Measurements from ENCODE around the gene FAM219B. TPM values are rescaled to one million over a fixed set of nuclear protein-coding genes. Genes with fewer than 3 reads are reported as not detected.

Gene FAM219B, protein sequence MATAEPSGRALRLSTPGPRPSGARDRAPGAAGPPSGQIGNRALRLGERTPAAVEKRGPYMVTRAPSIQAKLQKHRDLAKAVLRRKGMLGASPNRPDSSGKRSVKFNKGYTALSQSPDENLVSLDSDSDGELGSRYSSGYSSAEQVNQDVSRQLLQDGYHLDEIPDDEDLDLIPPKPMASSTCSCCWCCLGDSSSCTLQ
- total RNA-seq (2012; rRNA removed) (20.3 and 24.9 TPM in 2 replicates), polyA plus RNA-seq (2012; rRNA removed) (40.8 and 48.7 TPM in 2 replicates), Bru-seq, nascent RNA (percentile 78 among the genes with signal in this experiment), BruChase-seq, experiment 1, labeled RNA remaining after a 6-hour chase (percentile 87 among the genes with signal in this experiment), BruChase-seq, experiment 2, labeled RNA remaining after a 2-hour chase (percentile 84 among the genes with signal in this experiment)
- 20.9 and 24.3 TPM in 2 replicates for polyA plus RNA-seq (2012; cell fraction: cytosol; rRNA removed)
- 154 and 222 TPM in 2 replicates for polyA plus RNA-seq (2012; cell fraction: nucleus; rRNA removed; ENCODE audit: low replicate concordance)
- long read RNA-seq, transcript FAM219B-202 (5 exons, 587 nt) = minor isoform, 5 of 76 reads
- long read RNA-seq, transcript FAM219B-201 (5 exons, 3,550 nt) = major isoform, 23 of 76 reads
- long read RNA-seq, transcript FAM219B-217 (4 exons, 3,219 nt) = minor isoform, 9 of 76 reads
- long read RNA-seq, partial matches to known transcripts = 6 of 76 reads
- long read RNA-seq, other reads (novel, unspliced or antisense) = 23 of 76 reads

DNA sequence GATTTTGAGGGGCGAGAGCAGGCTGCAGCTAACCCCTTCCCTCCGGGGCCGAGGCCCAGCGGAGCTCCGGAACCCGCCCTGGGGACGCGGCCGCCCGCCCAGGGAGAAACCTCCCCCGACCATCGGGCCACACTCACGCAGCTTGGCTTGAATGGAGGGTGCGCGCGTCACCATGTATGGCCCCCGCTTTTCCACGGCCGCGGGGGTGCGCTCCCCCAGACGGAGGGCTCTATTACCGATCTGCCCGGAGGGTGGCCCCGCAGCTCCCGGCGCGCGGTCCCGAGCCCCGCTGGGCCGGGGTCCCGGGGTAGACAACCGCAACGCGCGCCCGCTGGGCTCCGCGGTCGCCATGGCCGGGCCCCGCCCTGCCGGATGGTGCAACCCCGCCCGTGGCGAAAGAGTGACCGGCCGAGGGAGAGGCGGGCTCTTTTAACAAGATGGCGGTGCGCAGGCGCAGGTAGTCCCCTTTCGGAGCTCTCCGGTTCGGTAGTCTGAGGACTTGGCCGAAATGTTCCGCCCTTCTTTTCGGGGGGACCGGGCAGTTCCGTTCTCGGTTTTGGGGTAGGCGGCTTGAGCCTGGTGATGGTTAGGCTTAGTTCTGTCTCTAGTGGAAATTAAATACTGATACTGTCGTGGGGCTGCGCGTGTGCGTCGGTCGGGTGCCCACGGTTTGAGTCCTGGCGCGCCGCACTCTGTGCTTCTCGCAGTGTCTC lies at the start of gene FAM219B:
FAM219B (minus strand) TSS at position 402 of the 713 bp plus-strand sequence; CDS start at position 351, 51 bp downstream.
- H3K18ac ChIP-seq (ENCODE audit: low read depth, low read length) = peak within 1 kb of the TSS; percentile 92
- peaks cover 21% of the 10 kb centered on the region for H3K36me3 ChIP-seq (ENCODE audit: control insufficient read depth, insufficient read depth, low read length)
- H3K56ac ChIP-seq (ENCODE audit: extremely low read depth, insufficient read depth, low read length) = peak within 1 kb of the TSS; percentile 89
- peak within 1 kb of the TSS; percentile 99 for H4K5ac ChIP-seq (ENCODE audit: low read depth, low read length)
- peak within 1 kb of the TSS; percentile 85 for H3K4me2 ChIP-seq (ENCODE audit: low read depth, low read length)
- H3K4ac ChIP-seq (ENCODE audit: low read depth, low read length) = peak within 1 kb of the TSS; percentile 100
- peak within 1 kb of the TSS; percentile 95 for H4K91ac ChIP-seq (ENCODE audit: insufficient read depth, low read depth, low read length)
- DNase-seq (peak; percentile 83), ATAC-seq (ENCODE audit: low read depth) (peak; percentile 93)
- in situ Hi-C loops (cut with MboI; ENCODE audit: low sequenced_read_pairs) (no loop called here), dilution Hi-C loops (cut with HindIII; ENCODE audit: low sequenced_read_pairs, unreplicated experiment) (no loop called here), intact Hi-C loops (cut with micrococcal nuclease) (loop anchor here (5.0 kb wide), 1 partner anchor 64 kb away; the partner anchor contains the start of gene ULK3)
- H3K79me1 ChIP-seq (ENCODE audit: low read depth in 1 of 2, low read length in 2 of 2) = peaks cover 23 to 52% of the 10 kb centered on the region in 2 experiments
- peak within 1 kb of the TSS; percentile 80; the same call in 1 of the 2 replicates for H2AK5ac ChIP-seq (ENCODE audit: low read depth, low read length)
- CTCF ChIA-PET = interaction anchor here (0.6 kb wide), 1 partner anchor 104 kb away, joined by 4 read pairs; no protein-coding TSS in a partner anchor
- peak within 1 kb of the TSS; percentile 96 to 100 for H4K8ac ChIP-seq (ENCODE audit: low read depth in 2 of 2, low read length in 2 of 2)
- H3K9me3 ChIP-seq (ENCODE audit: control insufficient read depth, insufficient read depth, low read length) = no peaks in the 10 kb centered on the region
- peak within 1 kb of the TSS; percentile 90 for H3K27ac ChIP-seq (ENCODE audit: insufficient read depth, low read length)
- H2BK20ac ChIP-seq (ENCODE audit: low read depth, low read length) = 0 out of 2 replicates have a peak within 1 kb of the TSS, but pooled peaks have one; percentile 67
- BruUV-seq (replicated peaks) = no TSS peak
- H2BK120ac ChIP-seq (ENCODE audit: low read depth, low read length) = peak within 1 kb of the TSS; percentile 85
- H3K9me1 ChIP-seq (ENCODE audit: insufficient read depth, low read length) = peaks cover 4% of the 10 kb centered on the region
- H2BK15ac ChIP-seq (ENCODE audit: low read depth, low read length) = peak within 1 kb of the TSS; percentile 55; the same call in 1 of the 3 replicates
- H3K14ac ChIP-seq (replicated peaks; ENCODE audit: low read depth, low read length) = peak within 1 kb of the TSS; percentile 100
- H2AFZ ChIP-seq (replicated peaks; ENCODE audit: low read length, poor library complexity) = peak within 1 kb of the TSS; percentile 97
- WGBS, 2 experiments (ENCODE audit: extremely low coverage in 2 of 2, insufficient read length in 1 of 2) = 4% methylated on average over 26 of the region's 74 CpGs; no CpG with 5 or more reads in 1 of the 2 experiments
- TF ChIP-seq CEBPB (IDR thresholded peaks at IDR 0.05; ENCODE audit: low read depth, low read length) (peak; percentile 97), SMC3 (IDR thresholded peaks at IDR 0.05; ENCODE audit: low read depth, low read length) (no peak), POLR2A (IDR thresholded peaks at IDR 0.05; ENCODE audit: low read depth, low read length) (peak; percentile 92), MAZ (IDR thresholded peaks at IDR 0.05; ENCODE audit: borderline replicate concordance, low read depth, low read length) (peak; percentile 91; the same call in 1 of the 2 replicates)
- peaks cover 10% of the 10 kb centered on the region for H4K20me1 ChIP-seq (ENCODE audit: insufficient read depth, low read length)
- H3K4me1 ChIP-seq (ENCODE audit: control insufficient read depth, insufficient read depth, low read length) = peaks cover 11% of the 10 kb centered on the region
- peak within 1 kb of the TSS; percentile 97 for H3K9ac ChIP-seq (ENCODE audit: low read depth, low read length)
- H3K27me3 ChIP-seq (ENCODE audit: control insufficient read depth, insufficient read depth, low read length) = no peaks in the 10 kb centered on the region
- peak within 1 kb of the TSS; percentile 89 for H3K4me3 ChIP-seq (ENCODE audit: insufficient read depth, low read depth, low read length)
- H3K23ac ChIP-seq (ENCODE audit: low read depth, low read length) = peak within 1 kb of the TSS; percentile 95
- POLR2A ChIA-PET (ENCODE audit: unreplicated experiment) = interaction anchor here (0.6 kb wide), 2 partner anchors 10 to 55 kb away, joined by 3 to 4 read pairs; no protein-coding TSS in a partner anchor
- peak within 1 kb of the TSS; percentile 86 for H2AK9ac ChIP-seq (replicated peaks; ENCODE audit: low read depth, low read length, poor library complexity)
- peak within 1 kb of the TSS; percentile 77 for H2BK5ac ChIP-seq (ENCODE audit: low read depth, low read length, poor library complexity, severe bottlenecking)
